M059J (cell line): ENCODE data around the gene UGGT1. TPM values are rescaled to one million over a fixed set of nuclear protein-coding genes. Genes with fewer than 3 reads are reported as not detected.
A peak's percentile ranks its signal among the peaks of the same experiment; 100 is the strongest.

Experiments
- DNase-seq: peaks from one replicate; pipeline ENCODE4 v3.0.0-alpha.2; 2012; ENCODE audit warnings: low read depth
- total RNA-seq: library from RNA; depleted of rRNA; stranded (reverse); fragments of >200 nt; shearing (Covaris generic); gene quantifications from 2 replicates; pipeline ENCODE4 v1.2.3, GENCODE V29; 2014; rRNA removed

UGGT1 gene
- total RNA-seq, 1 experiment from 2014 or later: 61.2 TPM

DNA sequence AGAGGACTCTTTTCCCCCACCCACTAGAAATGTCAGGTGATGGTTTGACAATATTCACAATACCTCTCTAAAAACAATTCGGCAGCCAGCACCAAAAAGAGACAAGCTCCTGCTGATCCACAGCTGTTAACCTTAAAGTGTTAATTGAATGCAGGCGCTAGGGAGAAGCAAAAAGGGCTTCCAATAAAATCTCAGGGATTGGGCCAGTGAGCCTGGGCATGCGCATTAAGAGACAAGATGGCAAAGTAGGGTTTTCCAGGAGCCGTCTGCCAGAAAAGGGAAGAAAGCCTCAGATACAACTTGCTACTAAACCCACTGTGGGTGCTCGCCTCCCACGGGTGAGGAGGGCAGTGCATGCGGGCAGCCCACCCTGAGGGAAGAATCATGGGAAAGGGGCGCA is 128.9 kb downstream of the UGGT1 start:
- no peak for DNase-seq

DNA sequence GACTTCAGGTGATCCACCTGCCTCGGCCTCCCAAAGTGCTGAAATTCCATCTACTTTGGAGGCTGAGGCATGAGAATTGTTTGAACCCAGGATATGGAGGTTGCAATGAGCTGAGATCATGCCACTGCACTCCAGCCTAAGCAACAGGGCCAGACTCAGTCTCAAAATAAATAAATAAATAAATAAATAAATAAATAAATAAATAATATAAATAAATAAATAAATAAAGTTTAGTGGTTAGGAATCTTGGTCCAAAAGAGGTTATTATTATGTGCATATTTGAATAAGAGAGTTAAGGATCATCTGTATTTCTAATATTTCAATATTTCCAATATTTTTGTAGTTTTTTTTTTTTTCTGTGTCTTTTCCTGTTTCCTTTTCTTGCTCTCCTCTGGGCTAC is 136.9 kb downstream of the UGGT1 start:
- no peak for DNase-seq

DNA sequence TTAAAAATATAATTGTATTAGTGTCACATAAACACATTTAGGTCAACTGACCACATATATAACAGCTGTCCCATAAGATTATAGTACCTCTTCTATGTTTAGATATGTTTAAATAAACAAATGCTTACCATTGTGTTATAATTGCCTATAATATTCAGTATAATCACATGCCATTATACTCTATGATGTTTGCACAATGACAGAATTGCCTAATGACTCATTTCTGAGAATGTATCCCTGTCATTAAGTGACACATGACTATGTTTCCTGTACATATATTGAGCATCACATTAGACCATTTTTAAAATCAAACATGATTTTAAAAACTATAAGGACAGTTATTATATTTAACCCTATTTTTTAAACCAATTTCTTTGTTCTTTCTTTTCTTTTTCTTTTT is 137.9 kb downstream of the UGGT1 start:
- DNase-seq: peak; percentile 27

DNA sequence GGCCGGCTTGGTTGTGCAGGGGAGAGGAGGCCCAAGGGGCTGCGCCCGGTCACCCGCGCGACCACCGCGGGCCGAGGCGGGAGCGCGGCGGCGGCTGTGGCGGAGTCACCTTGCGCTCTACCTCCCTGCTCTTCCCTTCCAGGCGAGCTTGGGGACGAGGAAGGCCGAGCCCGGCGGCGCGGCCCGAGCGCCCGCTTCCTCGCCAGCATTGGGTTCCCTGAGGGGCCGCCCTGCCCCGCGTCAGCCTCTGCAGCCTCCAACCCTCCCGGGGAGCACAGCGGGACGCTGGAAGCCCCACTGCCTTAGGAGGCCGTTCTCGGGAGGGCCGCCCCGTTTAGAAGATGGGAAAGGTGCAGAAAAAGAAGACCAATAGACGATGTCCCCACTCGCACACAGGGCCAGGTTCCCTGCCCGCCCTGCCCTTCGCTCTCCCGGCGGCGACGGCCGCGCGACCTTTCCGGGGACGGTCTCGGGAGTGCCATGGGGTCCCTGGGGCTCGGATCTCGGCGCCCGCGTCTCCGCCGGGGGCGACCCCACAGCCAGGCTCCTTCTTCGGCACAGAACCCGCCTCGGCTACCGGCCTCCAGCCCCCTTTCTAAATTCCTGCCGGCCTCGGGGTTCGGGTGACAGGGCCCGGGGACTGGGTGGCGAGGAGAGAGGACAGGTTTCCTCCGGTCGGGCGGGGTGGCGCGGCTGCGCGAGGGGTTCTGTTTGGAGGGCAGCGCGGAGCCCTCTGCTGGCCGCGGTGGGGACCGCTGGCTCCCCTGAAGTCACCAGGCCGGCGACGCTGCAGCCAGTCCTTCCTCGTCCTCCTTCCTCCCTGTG is 142.2 kb downstream of the UGGT1 start:
- DNase-seq: peak; percentile 66

DNA sequence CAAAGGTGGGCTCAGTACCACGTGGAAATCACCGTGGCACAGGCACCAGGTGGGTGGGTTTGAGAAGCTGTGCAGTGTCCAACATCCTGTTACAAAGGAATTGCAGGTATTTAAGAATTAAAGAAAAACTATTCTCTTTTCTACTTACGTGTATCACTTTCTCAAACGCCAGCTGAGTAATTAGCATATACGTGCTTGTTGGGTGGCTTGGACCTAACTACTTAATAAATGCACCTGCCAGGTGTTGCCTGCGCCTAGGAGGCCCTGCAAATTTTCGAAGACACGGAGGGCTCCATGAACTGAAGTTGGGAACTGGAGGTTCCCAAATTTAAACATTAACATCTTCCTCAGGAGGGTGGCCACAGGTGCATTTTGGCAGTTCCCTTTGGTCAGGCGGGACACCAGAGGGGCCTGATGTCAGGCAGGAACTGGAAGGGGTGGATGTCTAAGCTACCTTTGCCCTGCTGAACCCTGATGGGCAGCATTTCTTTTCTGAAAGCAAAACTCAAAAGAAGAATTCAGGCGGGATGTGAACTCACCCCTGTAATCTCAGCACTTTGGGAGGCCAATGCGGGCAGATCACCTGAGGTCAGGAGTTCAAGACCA is 142.9 kb downstream of the UGGT1 start:
- DNase-seq: no peak

DNA sequence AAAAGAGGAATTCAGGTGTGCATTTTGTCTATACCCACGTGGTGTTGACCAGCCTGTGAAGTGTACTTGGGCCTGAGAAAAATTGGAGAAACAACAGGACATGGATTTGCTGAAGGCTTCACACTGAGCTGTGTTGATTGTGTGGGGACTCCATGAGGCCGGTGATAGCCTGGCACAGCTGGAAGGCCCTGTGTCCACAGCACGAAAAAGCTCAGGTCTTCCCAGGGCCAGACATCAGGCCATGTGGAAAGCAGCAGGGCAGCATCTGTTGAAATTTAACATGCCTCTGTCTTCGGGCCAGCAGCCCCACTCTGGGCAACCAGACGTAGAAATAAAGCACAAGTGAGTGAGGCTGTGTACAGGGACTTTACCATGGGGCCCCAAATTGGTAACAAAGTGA is 143.6 kb downstream of the UGGT1 start:
- no peak for DNase-seq

DNA sequence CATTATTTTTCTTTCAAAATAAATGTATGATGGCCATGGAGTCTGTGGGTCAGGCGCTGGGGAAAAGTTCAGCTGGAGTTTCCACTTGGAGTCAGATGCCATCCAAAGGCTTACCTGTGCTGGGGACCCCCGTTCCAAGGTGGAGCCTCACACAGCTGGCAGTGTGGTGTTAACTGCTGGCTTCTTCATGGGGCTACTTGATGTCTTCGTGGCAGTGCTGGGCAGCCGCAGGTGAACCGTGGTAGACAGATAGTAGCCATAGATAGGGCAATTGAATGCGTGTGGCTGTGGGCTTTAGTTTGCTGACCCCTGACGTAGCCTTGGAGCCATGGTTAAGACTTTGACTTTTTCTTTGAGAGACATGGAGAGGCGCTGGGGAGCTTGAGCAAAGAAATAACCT is 144.6 kb downstream of the UGGT1 start:
- no peak for DNase-seq

DNA sequence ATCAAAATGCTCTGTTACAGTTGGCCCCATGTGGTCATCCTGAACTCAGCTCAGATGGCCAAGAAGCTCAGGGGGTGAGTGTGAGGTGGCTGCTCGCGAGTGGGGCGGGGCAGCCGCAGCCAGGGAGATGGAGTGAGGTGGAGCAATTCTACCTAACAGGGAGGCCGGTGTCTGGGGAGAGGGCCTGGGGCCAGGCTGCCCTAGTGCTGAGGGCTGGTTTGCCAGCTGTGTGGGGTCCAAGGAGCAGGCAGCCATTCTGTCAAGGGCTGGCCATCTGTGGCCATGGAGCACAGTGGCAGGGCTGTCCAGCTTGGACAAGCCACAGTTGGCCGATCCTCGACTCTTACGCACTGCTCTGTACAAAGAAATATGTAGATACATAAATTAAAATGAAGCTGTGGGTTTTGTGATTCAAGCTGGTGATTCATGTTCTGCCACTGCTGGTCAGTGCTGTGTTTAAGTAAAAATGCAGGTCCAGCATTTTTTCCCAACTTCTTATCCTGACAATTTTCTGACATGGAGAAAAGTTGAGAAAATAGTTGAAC is 145.6 kb downstream of the UGGT1 start:
- DNase-seq: peak; percentile 68

DNA sequence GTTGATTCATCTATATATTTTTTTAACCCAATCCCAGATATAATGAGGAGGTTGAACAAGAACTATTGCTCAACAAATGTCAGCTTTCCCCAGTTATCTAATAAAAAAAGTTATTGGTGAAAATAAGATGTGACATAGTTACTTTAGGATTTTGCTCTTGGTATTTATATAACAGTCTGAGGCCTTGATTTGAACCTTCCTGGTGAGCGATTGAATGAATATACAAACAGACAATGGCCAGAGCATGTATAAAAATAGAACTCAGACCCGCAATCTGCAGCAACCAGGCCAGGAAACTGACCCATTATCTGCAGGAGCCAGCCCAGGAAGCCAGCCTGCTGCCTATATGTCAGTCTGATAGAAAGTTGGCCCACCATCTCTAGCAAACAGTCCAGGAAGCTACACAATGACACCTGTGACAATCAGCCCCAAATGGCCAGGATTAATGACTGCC is 146.1 kb downstream of the UGGT1 start:
- peak; percentile 20 for DNase-seq

DNA sequence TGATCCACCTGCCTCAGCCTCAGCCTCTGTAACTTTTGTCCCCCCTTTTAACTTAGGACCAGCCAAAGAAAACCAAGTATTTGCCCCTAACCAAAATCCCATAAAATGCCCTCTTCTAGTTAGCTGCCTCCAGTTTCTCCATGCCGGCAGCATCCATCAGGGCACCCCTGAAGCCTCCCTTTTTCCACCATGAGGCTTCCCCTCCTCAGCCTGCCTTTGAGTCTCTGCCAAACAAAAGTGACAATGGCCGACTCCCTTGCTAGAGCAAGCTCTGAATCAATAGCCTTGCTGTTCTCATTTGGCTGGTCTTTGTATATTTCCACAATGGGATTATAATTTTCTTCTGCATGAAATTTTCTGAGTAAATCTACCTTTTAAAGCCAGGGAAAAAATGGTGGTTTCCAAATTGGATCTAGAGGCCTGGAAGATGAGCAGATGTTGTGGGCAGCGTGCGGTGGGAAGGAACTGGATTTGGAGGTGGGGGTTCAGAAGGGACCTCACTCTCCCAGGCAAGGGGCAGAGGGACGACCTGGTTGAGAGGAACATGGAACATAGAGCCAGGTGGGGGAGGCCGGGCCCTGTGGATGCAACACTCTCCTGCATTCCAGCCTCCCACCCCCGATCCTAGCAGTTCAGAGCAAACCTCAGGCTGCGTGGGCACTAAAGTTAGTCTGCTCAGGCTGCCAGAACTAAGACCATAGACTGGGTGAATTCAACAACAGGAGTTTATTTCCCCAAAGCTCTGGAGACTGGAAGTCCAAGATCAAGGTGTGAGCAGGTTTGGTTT is 147.1 kb downstream of the UGGT1 start:
- DNase-seq: no peak

DNA sequence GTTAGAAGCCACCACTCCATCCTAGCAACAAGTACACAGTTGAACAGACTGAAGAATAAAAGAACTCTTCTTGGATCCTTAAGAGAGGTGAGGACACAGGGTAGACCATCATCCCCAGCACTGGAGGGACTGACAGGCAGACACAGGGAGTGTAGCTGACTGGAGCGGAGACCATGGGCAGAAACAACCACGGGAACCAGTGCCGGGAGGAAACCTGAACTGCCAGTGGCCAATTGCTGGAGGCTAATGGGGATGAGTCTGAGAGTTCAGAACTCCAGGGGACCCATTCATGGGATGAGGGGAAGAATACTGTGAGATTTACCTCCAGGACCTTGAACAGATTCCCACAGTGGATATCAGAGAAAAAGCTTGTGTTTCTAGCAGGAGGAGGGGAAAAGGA is 150.9 kb downstream of the UGGT1 start:
- DNase-seq: no peak

Other genes starting within 250 kb of the UGGT1 start
- 18.7 and 22.3 TPM in 2 replicates for gene POLR2D, start 233.0 kb upstream of the UGGT1 start, total RNA-seq
- gene AMMECR1L, start 205.2 kb upstream of the UGGT1 start, total RNA-seq: 5.9 and 10.5 TPM in 2 replicates
- gene SAP130, start 63.1 kb upstream of the UGGT1 start, total RNA-seq: 9.9 and 12.7 TPM in 2 replicates
- 11.9 and 17.6 TPM in 2 replicates for gene HS6ST1, start 227.7 kb downstream of the UGGT1 start, total RNA-seq